G401.6 (cell line): ENCODE results near the gene ETS1.

Source experiments
- FAIRE-seq: peaks from 2 replicates; lab custom pipeline; 2012; peaks lifted over from hg19 to GRCh38; lab: Jason Lieb, UNC

Gene ETS1

DNA sequence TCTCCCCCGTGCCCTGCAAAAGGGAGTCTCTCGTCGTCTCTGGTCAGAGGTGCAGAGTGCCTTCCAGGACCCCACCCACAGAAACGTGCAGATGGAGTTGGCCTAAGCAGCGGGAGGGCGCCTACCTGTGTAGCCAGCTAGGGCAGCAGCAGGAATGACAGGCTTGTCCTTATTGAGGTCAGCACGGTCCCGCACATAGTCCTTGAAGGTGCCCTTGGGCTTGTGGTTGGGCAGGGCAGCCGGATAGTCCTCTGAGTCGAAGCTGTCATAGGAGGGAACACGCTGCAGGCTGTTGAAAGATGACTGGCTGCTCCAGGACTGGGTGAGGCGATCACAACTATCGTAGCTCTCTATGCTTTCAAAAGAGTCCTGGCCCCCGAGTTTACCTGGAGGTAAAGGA, 107.3 kb downstream of the ETS1 start:
- no peak for FAIRE-seq

DNA sequence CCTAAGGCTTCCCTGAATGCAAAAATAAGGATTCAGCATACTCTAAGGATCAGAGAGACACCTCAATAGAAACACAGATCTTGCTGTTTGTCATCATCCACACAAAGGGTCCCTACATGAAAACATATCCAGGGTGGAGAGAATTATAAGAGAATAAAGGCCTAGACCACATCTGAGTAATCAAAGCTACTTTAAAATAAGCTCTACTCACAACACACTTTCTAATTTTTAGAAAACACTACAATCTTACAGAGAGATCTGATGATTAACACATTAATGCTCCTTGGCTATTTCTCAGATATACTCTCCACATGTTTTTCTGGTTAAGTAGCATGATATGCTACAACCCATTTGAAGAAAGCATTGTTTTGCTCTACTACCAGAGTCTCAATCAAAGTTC, 108.2 kb downstream of the ETS1 start:
- no peak for FAIRE-seq

DNA sequence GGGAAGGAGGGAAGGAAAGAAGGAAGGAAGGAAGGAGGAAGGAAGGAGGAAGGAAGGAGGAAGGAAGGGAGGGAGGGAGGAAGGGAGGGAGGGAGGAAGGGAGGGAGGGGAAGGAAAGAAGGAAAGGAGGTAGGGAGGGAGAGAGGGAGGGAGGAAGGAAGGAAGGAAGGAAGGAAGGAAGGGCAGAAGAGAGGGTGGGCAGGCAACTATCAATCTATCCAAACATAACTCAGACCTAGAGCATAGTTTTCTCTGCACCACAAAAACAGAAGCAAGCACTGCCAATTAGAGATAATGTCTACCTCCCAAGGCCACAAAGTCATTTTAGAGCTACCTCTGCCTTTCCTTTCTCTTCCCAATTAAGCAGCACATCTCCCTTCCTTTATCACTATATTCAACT, 109.1 kb downstream of the ETS1 start:
- FAIRE-seq = no peak

DNA sequence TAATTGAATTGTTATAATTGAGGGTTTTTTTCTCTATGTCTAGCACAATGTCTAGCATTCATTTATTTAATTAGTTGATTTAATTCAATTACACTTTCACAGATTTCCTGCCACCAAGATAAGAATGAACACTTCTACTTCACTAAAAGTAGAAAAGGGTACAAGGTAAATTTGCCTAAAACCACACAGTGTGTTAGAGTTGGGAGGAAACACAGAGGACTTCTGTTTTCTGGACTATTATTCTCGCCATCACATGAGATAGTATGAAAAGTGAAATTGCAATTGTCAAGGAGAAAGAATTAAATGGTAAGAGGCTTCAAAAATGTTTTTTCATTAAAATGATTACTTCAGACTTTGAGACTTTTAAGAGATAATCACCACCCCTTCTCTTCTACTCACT, 109.5 kb downstream of the ETS1 start:
- FAIRE-seq = no peak

DNA sequence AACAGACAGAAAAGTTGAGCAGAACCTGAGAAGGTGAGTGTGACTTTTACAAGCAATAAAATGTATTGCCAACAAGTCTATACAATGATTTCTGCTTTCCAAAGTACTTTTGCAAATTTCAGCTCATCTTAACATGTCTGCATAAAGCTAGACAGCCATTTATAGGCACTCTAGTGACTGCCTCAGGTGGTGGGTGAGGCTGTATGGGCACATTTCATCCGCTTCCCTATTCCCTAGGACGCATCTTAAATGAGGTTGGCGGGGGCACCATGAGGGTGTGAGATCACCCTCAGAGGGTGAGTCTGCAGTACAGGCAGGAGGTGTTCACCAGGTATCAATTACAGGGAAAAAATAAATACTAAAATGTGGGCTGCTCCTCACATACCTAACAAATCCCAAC, 110.1 kb downstream of the ETS1 start:
- no peak for FAIRE-seq

DNA sequence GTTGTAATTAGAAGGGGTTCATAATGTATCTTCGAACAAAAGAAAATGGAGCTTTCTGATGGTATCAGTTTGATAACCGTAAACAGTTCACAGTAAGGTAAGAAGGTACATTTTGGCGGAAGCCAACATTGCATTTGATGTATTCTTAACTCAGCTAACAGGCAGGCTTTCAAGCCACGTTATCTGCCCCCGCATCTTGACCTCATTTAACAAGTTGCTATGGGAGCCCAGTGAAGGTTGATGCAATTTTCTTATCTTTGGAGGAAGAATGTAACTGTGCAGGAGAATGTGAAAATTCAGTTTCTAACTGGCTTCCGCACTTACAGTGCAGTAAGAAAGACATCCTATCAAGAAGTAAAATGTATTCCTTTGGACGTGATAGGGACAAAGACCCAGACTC, 110.6 kb downstream of the ETS1 start:
- no peak for FAIRE-seq

DNA sequence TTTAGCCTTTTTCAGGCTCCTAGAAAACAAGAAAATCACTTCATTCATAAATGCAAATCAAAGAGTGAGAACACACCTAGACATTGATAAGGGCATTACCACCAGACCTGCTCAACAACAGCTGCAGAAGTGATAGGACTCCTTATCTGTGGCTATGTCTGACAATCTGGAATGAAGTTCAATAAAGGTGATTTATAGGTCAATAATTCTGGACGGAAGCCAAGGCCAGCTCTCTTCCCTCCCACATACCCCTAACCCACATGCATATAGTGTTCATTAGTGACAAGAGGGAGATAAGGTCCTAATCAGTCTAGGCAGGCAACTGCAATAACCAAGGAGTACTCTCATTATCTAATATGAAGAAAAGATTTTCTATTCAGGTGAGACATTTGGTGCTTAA, 111.3 kb downstream of the ETS1 start:
- FAIRE-seq = no peak

DNA sequence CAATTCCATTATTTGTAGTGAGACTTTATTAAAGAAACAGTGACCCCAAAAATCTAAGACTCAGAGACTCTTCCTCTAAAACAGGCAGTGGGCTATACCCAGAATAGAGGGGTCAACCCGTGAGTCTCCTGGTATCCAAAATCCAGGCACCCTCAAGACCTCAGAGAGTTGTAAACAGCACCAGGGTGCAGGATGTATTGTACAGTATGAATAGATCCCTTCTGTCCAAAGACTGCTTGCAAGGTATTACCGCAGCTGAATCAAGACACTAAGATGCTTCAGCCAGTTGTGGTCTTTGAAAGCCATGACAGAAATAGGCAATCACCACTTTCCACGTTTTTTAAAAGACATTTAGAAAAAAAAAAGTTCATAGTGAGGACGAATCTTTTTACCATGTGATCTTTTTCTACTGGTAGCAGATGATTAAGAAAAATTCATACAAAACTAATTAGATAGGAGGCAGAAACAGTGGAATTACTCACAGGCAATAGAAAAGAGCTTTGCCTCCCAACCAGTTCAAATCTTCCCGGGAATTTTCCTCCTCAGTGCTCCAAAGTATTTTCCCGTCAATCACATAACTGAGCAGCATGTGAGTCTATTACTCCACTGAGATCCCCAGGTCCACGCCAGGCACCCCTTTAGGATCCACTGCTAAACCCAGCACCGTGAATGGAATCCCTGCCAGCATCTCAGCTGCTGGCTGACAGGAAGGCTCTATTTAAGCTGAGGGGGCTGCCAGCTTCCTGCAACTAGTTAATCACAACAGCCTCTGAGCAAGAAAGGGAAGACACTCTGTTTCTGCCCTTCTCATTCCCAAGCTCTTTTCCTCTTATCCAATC, 113.1 kb downstream of the ETS1 start:
- FAIRE-seq = no peak

DNA sequence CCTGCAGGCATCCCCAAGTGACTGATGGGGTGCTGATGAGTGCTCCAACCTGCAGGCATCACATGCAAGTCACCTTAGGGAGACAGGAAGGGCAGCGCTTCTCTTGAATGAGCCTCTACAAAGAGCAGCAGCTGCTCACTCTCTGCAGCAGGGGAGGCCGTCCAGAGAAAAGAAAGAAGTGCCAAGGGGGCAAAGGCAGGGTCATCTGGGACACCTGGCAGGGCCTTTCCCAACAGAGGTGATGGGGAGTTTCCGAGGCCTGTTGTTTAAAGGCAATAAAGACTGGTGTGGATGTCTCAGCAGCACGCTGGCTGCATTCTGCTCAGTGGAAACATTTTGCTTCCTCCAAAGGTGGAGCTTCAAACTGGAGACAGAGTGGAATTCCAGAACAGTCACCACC, 113.7 kb downstream of the ETS1 start:
- FAIRE-seq = no peak

DNA sequence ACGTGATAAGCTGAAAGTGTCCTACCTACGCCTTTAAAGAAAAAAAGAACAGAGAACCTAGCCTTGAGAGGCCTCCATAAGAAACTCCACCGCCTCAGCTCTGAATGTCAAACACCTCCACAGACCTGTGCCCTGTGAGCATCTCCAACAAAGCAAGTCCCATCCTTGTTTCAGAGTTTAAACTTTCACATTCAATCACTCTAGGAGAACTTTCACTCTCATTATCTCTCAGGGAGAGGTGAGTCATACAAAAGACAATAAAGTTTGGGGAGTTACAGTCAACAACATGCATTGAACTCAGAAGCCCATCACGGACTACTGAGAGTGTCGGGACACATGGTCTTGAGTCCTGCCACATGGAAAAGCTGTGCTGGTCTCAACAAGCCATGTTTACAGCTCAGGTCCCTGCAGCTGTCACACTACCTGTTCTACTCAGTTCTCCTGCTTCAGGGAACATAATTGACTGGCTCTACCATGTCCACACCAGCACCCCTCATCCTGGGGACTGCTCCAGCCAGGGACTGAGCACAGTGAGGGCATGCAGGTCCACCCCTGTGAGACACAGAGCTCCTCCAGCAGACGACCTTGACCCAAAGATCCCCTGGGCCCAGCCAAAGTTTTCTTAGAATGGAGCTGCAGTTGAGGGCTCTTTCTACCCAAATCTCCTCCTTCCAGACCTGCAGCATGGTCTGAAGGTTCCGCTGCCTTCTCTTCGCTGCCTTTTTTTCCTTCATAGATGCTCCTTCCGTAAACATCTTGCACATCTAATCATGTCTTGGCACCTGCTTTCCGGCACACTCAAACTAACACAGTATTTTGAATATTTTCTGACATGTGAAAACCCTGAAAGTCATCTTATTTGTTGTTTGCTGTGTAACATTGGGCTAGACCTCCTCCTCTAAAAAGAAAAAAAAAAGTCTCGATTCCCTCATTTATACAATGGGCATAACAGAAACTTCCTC, 114.9 kb downstream of the ETS1 start:
- no peak for FAIRE-seq

DNA sequence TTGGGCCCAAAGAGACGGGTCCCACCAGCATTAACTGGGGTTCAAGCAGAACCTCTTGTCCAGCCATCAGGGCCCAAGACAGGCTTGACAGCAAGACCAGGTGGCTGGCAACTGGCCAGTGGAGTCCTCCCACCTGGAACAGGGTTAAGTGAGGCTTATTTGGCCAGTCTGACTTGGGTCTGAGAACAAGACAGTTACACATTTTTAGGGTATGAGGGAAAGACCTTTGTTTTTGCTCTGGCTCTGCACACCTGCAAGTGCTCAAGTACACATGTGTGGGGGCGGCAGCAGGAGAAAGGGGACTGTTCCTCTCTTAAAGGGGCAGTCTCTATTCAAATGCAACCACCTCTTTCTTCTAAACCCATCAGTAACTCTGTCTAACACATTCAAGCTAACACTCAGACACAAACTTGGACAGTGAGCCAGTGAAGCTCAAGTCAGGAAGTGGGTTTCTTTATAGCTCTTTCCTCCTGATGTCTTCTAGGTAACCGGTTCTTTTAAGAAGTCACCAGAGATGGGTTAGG, 116.2 kb downstream of the ETS1 start:
- FAIRE-seq = no peak

DNA sequence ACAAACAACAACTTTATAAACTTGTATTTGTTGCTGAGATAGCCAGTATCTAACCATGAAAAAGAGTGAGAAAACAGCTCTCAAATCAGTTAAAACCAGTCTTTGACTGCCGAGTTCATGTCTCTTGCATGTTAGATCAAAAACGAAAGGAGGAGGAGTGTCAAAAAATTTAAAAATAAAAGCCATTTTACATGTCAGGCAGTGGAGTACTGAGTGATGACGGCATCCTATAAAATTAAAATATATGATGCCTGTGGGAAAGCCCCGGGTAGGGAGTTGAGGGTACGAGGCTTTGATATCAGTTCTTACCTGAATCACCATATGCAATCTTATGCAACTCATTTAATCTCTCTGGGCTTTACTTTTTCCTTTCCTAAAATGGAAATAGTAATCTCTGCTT, 117.3 kb downstream of the ETS1 start:
- no peak for FAIRE-seq

DNA sequence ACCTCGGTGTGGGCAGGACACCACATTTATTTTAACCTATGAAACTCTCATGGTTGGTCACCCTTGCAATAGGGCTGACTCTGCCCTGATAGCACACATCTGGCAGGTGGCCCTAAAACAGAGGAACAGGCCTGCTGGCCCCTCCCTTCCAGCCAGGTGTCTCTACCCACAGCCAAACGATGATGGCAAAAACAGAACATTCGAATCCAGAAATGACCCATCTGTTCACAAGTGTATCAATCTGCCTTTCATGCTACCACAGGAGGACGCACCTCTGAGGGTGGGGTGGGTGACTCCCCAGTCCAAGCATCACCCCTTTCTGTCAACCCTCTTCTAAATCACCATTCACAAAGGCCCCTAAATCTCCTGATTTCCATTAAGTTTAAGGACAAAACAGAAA, 118.1 kb downstream of the ETS1 start:
- no peak for FAIRE-seq

DNA sequence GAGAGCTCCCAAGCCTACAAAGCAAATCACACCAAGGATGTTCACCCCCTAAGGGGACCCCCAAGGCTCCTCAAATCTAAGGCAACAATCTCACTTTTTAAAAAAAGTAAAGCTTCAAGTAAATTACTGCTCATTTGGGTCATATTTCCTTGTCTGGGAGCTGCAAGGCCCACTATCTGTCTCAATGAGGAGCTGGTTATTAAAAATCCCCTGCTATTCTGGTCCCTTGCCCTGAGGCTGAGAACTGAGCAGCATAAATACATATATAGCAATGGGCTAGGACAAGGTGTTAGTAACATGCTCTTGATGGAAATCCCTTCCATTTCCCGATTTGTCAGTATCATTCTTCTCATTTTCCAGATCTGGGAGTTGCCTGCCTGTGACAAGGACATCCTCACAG, 119.2 kb downstream of the ETS1 start:
- no peak for FAIRE-seq

DNA sequence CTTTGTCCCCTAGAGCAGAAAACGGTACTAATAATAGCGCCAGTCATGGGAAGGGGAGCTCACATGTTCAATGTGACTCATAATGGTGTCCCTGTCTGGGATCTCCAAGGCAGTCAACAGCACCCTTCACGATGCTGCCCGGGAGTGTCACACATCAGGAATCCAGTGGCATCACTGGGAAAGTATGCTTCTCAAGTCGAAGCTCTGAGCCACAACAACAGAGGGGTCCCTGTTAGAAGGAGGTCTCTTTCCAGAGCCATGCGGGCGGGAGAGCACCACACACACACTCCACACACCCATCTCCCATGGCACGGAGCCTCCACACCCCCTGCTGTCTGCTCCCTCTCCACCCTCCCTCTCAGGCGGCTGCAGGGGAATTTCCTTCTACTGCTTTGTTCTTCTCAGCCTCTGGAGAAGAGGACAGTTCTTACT, 119.7 kb downstream of the ETS1 start:
- FAIRE-seq = no peak

DNA sequence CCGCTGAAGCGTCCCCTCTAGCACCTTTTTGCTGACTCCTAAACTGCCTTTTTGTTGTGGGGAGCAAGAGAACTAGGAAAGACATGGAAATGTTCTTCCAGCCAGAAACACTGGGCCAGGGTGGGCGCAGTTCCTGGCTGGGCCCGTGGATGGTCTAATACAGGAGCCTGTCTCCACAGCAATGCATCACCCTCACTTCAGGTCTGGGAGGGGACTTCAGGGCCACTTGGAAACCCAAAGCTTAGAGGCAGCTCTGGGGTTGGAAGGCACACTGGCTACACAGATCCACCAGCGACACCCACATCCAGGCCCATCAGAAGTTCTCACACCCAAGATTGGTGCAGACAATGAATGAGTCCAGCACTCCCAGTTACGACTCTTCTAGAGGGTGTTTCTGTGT, 120.3 kb downstream of the ETS1 start:
- FAIRE-seq = no peak

DNA sequence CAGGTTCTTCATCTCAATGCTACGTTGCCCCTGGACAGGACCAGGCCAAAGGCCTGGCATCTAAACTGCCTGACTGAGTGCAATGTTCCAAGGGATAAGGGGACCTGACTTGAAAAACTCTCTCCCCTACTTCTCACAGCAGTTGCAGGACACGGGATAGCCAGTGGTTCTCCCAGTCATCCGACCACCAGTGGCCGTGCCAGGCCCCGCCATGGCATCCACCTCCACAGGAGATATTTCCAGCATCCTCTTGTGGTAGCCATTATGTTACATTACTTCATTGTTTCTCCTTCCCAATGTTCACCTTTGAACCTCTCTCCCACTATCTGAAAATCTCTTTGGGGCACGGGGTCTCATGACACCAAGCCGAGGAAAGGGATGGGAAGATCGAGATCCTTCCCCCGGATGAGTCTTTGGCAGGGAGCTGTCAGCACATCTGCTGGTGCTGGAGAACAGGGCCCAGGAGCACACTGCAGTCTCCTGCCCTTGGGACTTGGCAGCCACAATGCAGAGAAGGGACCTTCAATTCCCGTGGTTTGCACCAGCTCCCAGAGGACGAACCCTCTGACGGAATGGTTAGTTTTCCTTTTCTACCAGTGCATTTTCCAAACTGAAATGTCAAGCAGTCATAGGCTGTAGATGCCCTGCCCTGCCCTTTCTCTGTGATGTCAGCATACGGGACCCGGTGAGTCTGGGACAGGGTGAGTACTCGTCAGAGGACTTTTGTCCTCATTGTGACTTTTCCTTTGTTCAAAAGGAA, 121.2 kb downstream of the ETS1 start:
- FAIRE-seq = no peak

DNA sequence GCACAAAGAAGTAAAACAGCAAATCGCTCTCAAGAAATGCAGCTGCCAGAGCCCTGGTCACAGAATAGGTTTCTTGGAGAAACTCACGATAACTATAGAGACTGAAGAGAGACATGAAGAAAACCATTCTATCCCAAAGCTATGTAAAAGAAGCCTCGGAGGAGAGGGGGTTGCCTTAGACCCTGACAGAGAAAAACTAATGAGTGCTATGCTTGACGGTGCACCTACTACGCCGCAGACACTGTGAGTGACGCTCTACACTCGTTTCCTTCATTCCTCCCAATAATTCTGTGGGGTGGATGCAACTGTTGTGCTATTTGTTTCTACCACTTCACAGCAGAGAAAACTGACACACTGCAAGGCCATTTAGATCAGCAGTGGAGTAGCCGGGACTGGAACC, 121.8 kb downstream of the ETS1 start:
- no peak for FAIRE-seq

DNA sequence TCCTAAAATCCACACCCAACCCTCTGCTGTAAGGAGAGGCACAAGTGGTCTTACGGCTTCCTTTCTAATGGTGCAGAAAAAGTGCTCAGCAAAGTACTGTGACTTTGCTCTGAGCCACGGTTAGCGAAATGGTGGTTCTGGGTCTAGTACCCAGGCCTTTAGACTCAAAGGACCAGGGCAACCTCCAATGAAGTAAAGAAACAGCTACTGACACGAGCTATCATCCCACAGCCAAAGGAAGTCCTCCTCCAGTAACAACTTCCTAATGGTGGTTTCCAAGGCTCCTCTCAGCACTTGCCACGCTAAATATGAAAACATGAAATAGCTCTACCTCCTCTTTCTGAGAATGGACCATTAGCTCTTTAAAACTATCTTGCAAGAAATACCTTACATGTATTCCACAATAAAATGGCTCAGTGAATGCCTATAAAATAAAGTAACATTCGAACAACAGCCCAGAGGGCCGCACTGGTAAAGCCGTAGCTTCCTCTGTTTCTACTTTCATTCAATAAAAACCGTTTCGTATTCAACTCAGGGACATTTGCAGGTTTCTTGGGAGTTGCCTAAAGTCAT, 122.4 kb downstream of the ETS1 start:
- no peak for FAIRE-seq

DNA sequence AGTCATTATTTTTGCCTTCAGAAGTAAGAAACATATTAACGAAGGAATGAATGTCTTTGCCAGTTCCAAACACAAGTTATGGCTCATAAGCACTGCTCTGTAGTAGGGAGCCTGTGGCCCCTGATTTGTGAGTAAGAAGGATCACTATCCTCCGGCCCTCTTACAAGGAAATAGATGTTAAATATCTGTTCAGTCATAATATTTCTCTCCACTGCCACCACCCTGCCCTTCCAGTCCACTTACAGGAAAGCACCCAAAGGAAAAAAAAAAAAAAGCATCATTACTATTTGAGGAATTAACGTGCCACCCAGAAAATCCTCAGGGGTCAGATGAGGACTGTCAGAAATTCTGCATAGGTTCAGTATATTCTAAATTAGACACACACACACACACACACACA, 123.4 kb downstream of the ETS1 start:
- FAIRE-seq = no peak

DNA sequence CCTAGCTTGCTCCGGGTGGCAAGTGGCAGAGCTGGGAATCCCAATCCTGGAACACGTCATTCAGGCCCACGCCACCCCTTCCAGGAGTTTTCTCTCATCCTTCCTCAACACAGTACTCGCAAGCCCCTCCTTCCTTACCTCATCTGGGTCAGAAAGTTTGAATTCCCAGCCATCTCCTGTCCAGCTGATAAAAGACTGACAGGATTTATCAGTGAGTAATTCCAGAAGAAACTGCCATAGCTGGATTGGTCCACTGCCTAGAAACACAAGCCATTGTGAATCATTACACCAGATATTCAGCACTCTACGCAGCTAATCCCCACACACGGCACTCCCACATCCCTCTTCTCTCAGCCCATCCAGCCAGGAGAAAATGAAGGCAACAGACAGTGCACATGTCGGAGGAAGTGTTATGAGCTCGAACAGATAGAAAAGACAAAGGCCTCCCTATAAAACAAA, 124.0 kb downstream of the ETS1 start:
- no peak for FAIRE-seq

DNA sequence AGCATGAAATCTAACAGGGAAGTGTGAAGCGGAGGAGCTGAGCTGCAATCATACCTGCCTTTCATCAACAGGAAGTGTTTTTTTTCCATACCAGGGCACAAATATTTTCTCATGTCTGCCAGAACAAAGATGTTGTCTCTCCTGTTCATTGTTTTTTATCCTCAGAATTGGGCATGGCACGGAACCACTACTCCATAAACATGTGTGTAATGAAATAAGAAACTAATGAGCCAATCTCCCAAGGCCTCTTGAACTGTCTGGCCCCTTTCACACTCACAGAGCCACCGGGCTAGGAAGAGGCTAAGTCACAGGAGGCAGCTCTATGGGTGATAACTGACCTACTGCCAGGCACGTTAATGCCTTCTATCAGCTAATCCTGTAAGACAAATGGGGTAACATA, 124.4 kb downstream of the ETS1 start:
- FAIRE-seq = no peak
